ENCODE results near the gene SCO1.

The SCO1 gene

DNA sequence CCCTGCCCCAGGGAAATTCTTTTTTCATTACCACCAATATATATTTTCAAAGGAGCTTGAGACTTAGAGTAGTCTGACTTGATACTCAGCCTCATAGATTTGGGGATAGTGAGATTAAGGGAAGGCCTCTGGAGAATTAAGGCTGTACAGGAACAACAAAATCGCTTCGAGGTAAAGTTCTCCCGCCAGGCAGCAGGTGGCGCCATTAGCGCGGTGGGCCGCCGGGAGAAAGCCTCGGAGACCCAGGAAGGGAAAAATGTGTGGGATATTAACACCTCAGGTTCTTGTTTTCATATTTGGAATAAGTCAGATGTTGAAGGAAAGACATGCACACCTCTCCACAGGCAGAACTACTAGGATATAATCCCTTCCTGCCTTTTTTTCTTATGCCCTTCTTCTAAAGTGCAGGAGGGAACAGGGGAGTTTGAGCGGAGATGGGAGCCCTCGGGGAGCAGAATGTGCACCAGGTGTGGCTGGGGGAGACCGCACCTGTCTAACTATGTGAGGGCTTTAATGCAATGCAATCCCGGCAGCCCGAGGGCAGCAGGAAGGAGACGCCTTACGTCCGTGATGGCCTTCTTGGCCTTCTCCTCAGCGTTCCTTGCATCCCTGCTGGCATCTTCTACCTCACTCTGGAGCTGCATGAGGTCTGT, 66.2 kb downstream of the SCO1 start:
- Histone ChIP-seq H3K4me3 (ENCODE audit: low read depth, low read length) (no peak overlapping the region), H3K9ac (ENCODE audit: low read depth, low read length) (no peak overlapping the region), H3K9me3 (ENCODE audit: control insufficient read depth, insufficient read depth, low read length) (no peaks in the 10 kb centered on the region), H3K27me3 (ENCODE audit: control insufficient read depth, insufficient read depth, low read length) (no peaks in the 10 kb centered on the region), H3K36me3 (ENCODE audit: control insufficient read depth, insufficient read depth, low read length) (no peaks in the 10 kb centered on the region), H3K4me1 (ENCODE audit: control insufficient read depth, insufficient read depth, low read length) (no peaks in the 10 kb centered on the region), H3K27ac (ENCODE audit: low read depth, low read length) (no peak overlapping the region)

DNA sequence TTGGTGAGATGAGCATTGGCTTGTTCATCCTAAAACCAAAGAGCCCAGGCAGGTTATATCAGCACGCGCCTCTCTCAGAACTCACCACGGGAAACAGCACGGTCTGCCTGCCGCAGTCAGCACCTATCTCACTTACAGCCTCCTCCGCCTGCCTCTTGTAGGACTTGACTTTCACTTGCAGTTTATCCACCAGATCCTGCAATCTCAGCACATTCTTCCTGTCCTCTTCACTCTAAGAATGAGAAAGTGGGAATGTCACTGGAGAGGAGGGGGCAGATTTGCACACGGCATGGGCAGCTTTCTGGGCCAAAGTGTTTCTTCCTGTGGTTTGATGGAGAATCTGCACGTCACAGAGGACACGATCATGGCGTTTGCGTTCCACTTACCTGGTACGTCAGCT, 67.6 kb downstream of the SCO1 start:
- no peaks in the 10 kb centered on the region for H3K27me3 ChIP-seq (ENCODE audit: control insufficient read depth, insufficient read depth, low read length)
- H3K9ac ChIP-seq (ENCODE audit: low read depth, low read length), result no peak overlapping the region
- H3K36me3 ChIP-seq (ENCODE audit: control insufficient read depth, insufficient read depth, low read length), result no peaks in the 10 kb centered on the region
- no peak overlapping the region for H3K4me3 ChIP-seq (ENCODE audit: low read depth, low read length)
- H3K27ac ChIP-seq (ENCODE audit: low read depth, low read length), result no peak overlapping the region
- no peaks in the 10 kb centered on the region for H3K9me3 ChIP-seq (ENCODE audit: control insufficient read depth, insufficient read depth, low read length)
- H3K4me1 ChIP-seq (ENCODE audit: control insufficient read depth, insufficient read depth, low read length), result no peaks in the 10 kb centered on the region

GRCh38 chr17:10628756-10629155, 68.6 kb downstream of the SCO1 start:
- H3K4me1 ChIP-seq (ENCODE audit: control insufficient read depth, insufficient read depth, low read length), result no peaks in the 10 kb centered on the region
- H3K27ac ChIP-seq (ENCODE audit: low read depth, low read length), result no peak overlapping the region
- H3K27me3 ChIP-seq (ENCODE audit: control insufficient read depth, insufficient read depth, low read length), result no peaks in the 10 kb centered on the region
- H3K9me3 ChIP-seq (ENCODE audit: control insufficient read depth, insufficient read depth, low read length), result no peaks in the 10 kb centered on the region
- no peak overlapping the region for H3K4me3 ChIP-seq (ENCODE audit: low read depth, low read length)
- H3K36me3 ChIP-seq (ENCODE audit: control insufficient read depth, insufficient read depth, low read length), result no peaks in the 10 kb centered on the region
- no peak overlapping the region for H3K9ac ChIP-seq (ENCODE audit: low read depth, low read length)

- H3K9me3 ChIP-seq (ENCODE audit: control insufficient read depth, insufficient read depth, low read length), result no peaks in the 10 kb centered on the region
- no peak overlapping the region for H3K9ac ChIP-seq (ENCODE audit: low read depth, low read length)
- H3K27me3 ChIP-seq (ENCODE audit: control insufficient read depth, insufficient read depth, low read length), result no peaks in the 10 kb centered on the region
- no peak overlapping the region for H3K27ac ChIP-seq (ENCODE audit: low read depth, low read length)
- no peaks in the 10 kb centered on the region for H3K4me1 ChIP-seq (ENCODE audit: control insufficient read depth, insufficient read depth, low read length)
- H3K4me3 ChIP-seq (ENCODE audit: low read depth, low read length), result no peak overlapping the region
- H3K36me3 ChIP-seq (ENCODE audit: control insufficient read depth, insufficient read depth, low read length), result no peaks in the 10 kb centered on the region
Measured at GRCh38 chr17:10626390-10626789, 70.9 kb downstream of the SCO1 start.

GRCh38 chr17:10624969-10625368, 72.4 kb downstream of the SCO1 start:
- Histone ChIP-seq H3K4me3 (ENCODE audit: low read depth, low read length) (no peak overlapping the region), H3K36me3 (ENCODE audit: control insufficient read depth, insufficient read depth, low read length) (no peaks in the 10 kb centered on the region), H3K27ac (ENCODE audit: low read depth, low read length) (no peak overlapping the region), H3K27me3 (ENCODE audit: control insufficient read depth, insufficient read depth, low read length) (no peaks in the 10 kb centered on the region), H3K9ac (ENCODE audit: low read depth, low read length) (no peak overlapping the region), H3K9me3 (ENCODE audit: control insufficient read depth, insufficient read depth, low read length) (no peaks in the 10 kb centered on the region), H3K4me1 (ENCODE audit: control insufficient read depth, insufficient read depth, low read length) (no peaks in the 10 kb centered on the region)

DNA sequence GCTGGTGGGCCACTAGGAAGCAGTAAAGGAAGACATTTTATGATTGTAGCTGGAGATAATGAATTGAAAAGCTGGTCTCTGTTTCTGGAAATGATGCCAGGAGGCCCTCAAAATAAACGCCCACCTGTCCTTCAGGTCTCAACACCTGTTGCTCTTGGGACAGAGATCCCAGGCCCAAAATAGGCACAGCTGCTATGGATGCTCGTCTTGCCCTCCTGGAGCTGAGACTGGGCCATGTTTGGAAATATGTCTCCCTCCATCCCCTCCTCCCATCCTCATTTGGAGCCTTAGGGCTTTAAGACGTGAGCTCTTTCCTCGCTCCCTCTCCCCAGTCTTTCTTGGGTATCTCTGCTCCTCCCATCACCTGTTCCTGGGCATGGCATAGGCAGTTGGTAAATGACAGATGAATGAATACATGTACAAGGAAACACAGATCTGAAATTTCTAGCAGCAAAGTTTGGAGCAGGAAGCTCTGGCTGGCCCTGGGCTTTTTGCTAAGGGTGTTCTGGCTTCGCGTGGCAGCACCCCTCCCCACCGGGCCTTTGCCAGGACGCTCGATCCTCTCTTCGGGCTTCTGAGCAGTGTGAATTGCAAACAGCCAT, 73.5 kb downstream of the SCO1 start:
- Histone ChIP-seq H3K9ac (ENCODE audit: low read depth, low read length) (no peak overlapping the region), H3K9me3 (ENCODE audit: control insufficient read depth, insufficient read depth, low read length) (no peaks in the 10 kb centered on the region), H3K27ac (ENCODE audit: low read depth, low read length) (no peak overlapping the region), H3K4me3 (ENCODE audit: low read depth, low read length) (no peak overlapping the region), H3K4me1 (ENCODE audit: control insufficient read depth, insufficient read depth, low read length) (no peaks in the 10 kb centered on the region), H3K36me3 (ENCODE audit: control insufficient read depth, insufficient read depth, low read length) (no peaks in the 10 kb centered on the region), H3K27me3 (ENCODE audit: control insufficient read depth, insufficient read depth, low read length) (no peaks in the 10 kb centered on the region)

GRCh38 chr17:10622617-10623485, 74.5 kb downstream of the SCO1 start:
- no peaks in the 10 kb centered on the region for H3K27me3 ChIP-seq (ENCODE audit: control insufficient read depth, insufficient read depth, low read length)
- H3K9ac ChIP-seq (ENCODE audit: low read depth, low read length), result no peak overlapping the region
- no peak overlapping the region for H3K4me3 ChIP-seq (ENCODE audit: low read depth, low read length)
- H3K36me3 ChIP-seq (ENCODE audit: control insufficient read depth, insufficient read depth, low read length), result no peaks in the 10 kb centered on the region
- H3K27ac ChIP-seq (ENCODE audit: low read depth, low read length), result no peak overlapping the region
- H3K9me3 ChIP-seq (ENCODE audit: control insufficient read depth, insufficient read depth, low read length), result no peaks in the 10 kb centered on the region
- no peaks in the 10 kb centered on the region for H3K4me1 ChIP-seq (ENCODE audit: control insufficient read depth, insufficient read depth, low read length)
